HepG2 (cell line): ENCODE measurements around the gene SPTB. TPM values are rescaled to one million over a fixed set of nuclear protein-coding genes. Genes with fewer than 3 reads are reported as not detected.

Experiments
- AGO2 ChIP-seq: fragments of 200-400 bp; formaldehyde crosslinking; optimal IDR thresholded peaks from 2 replicates; pipeline ENCODE3; 2017; ENCODE audit warnings: mild to moderate bottlenecking, low read depth, low read length, moderate library complexity
- FOXC1 ChIP-seq: sonication (generic); formaldehyde crosslinking; IDR thresholded peaks from 2 replicates; pipeline ENCODE4 v1.8.0; 2022; ENCODE audit warnings: mild to moderate bottlenecking, missing genetic modification reagents, borderline replicate concordance
- HDAC1 ChIP-seq: sonication (generic); formaldehyde crosslinking; IDR thresholded peaks from 2 replicates; pipeline ENCODE4 v1.5.1; 2020; ENCODE audit warnings: mild to moderate bottlenecking, missing genetic modification reagents
- HES4 ChIP-seq: sonication (generic); formaldehyde crosslinking; IDR thresholded peaks from 2 replicates; pipeline ENCODE4 v1.9.0; 2021; ENCODE audit warnings: mild to moderate bottlenecking, missing genetic modification reagents, borderline replicate concordance
- ISL2 ChIP-seq: sonication (generic); formaldehyde crosslinking; IDR thresholded peaks from 2 replicates; pipeline ENCODE4 v1.5.0; 2020; ENCODE audit warnings: missing genetic modification reagents
- KDM5B ChIP-seq: sonication (generic); formaldehyde crosslinking; IDR thresholded peaks from 2 replicates; pipeline ENCODE4 v1.4.0; 2020; ENCODE audit warnings: missing genetic modification reagents, mild to moderate bottlenecking, borderline replicate concordance
- MAX ChIP-seq: IDR thresholded peaks from 2 replicates; pipeline ENCODE4 v1.6.1; 2012; ENCODE audit warnings: inconsistent platforms
- MXD4 ChIP-seq: IDR thresholded peaks from 2 replicates; pipeline ENCODE4 v1.6.1; 2016; ENCODE audit warnings: mild to moderate bottlenecking, missing biosample characterization, missing genetic modification reagents
- NR2F2 ChIP-seq: IDR thresholded peaks from 2 replicates; pipeline ENCODE4 v1.6.1; 2012; ENCODE audit warnings: low read depth, inconsistent platforms, borderline replicate concordance
- RAD21 ChIP-seq: fragments of 450-650 bp; formaldehyde crosslinking; IDR thresholded peaks from 2 replicates; pipeline ENCODE4 v1.5.0; 2020; ENCODE audit warnings: mild to moderate bottlenecking
- REPIN1 ChIP-seq: sonication (generic); formaldehyde crosslinking; IDR thresholded peaks from 2 replicates; pipeline ENCODE4 v1.8.0; 2022; ENCODE audit warnings: missing genetic modification reagents, low read depth, mild to moderate bottlenecking, borderline replicate concordance
- RFXAP ChIP-seq: sonication (generic); formaldehyde crosslinking; IDR thresholded peaks from 2 replicates; pipeline ENCODE4 v1.4.0; 2020; ENCODE audit warnings: missing genetic modification reagents, borderline replicate concordance
- SPEN ChIP-seq: sonication (generic); formaldehyde crosslinking; IDR thresholded peaks from 2 replicates; pipeline ENCODE4 v1.5.1; 2020; ENCODE audit warnings: low read depth, mild to moderate bottlenecking, missing genetic modification reagents
- TEAD2 ChIP-seq: sonication (generic); formaldehyde crosslinking; IDR thresholded peaks from 2 replicates; pipeline ENCODE4 v1.9.0; 2021; ENCODE audit warnings: missing genetic modification reagents
- ZFP62 ChIP-seq: sonication (generic); formaldehyde crosslinking; IDR thresholded peaks from 2 replicates; pipeline ENCODE4 v1.4.0; 2020; ENCODE audit warnings: missing genetic modification reagents
- ZFX ChIP-seq: sonication (generic); formaldehyde crosslinking; IDR thresholded peaks from 2 replicates; pipeline ENCODE4 v1.4.0; 2020; ENCODE audit warnings: mild to moderate bottlenecking, low read depth, missing genetic modification reagents, moderate library complexity
- ZNF318 ChIP-seq: sonication (generic); formaldehyde crosslinking; IDR thresholded peaks from 2 replicates; pipeline ENCODE4 v1.4.0; 2020; ENCODE audit warnings: mild to moderate bottlenecking, missing genetic modification reagents
- ZNF33B ChIP-seq: sonication (generic); formaldehyde crosslinking; IDR thresholded peaks from 2 replicates; pipeline ENCODE4 v1.5.1; 2020; ENCODE audit warnings: mild to moderate bottlenecking, missing genetic modification reagents
- ZNF558 ChIP-seq: sonication (generic); formaldehyde crosslinking; IDR thresholded peaks from 2 replicates; pipeline ENCODE4 v1.9.0; 2022; ENCODE audit warnings: mild to moderate bottlenecking, missing genetic modification reagents, borderline replicate concordance
- ZNF572 ChIP-seq: sonication (generic); formaldehyde crosslinking; IDR thresholded peaks from 2 replicates; pipeline ENCODE4 v1.5.1; 2020; ENCODE audit warnings: mild to moderate bottlenecking, missing genetic modification reagents
- ZNF629 ChIP-seq: sonication (generic); formaldehyde crosslinking; conservative IDR thresholded peaks from 2 replicates; pipeline ENCODE4 v1.5.0; 2020; ENCODE audit warnings: missing genetic modification reagents
- ZNF777 ChIP-seq: sonication (generic); formaldehyde crosslinking; IDR thresholded peaks from 2 replicates; pipeline ENCODE4 v1.4.0; 2020; ENCODE audit warnings: missing genetic modification reagents
- ZNF839 ChIP-seq: sonication (generic); formaldehyde crosslinking; IDR thresholded peaks from 2 replicates; pipeline ENCODE4 v1.4.0; 2020; ENCODE audit warnings: missing genetic modification reagents, mild to moderate bottlenecking, borderline replicate concordance
- polyA plus RNA-seq, 8 experiments: library from polyadenylated mRNA; depleted of rRNA in 3 of 8; stranded (reverse) in 7 of 8; unstranded in 1 of 8; fragments of >200 nt; fragmentation: Illumina TruSeq in 4 of 8; extraction: Trizol in 4 of 8; gene quantifications; 2 replicates each; pipeline versions ENCODE4 v1.2.1 to v1.2.3, GENCODE V29; 2011 to 2016; ENCODE audit warnings: low read depth in 4 of 8, missing spikeins in 1 of 8, mixed read lengths in 1 of 8; ENCODE audit not compliant: insufficient read depth in 1 of 8
- total RNA-seq, 5 experiments: library from RNA; depleted of rRNA; stranded (reverse); fragments of >200 nt; fragmentation: Illumina TruSeq; extraction: Trizol; gene quantifications; 2 replicates each; pipeline ENCODE4 v1.2.3, GENCODE V29; 2016; ENCODE audit warnings: low read depth in 1 of 5

SPTB gene
- total and polyA plus RNA-seq, 2 of the 13 experiments (the other 11 are each of a cell fraction or from before 2014, with no cell fraction given), result 0.01 to 0.02 TPM

GRCh38 chr14:64706593-64707193, 173.0 kb downstream of the SPTB start (continued):
- TF ChIP-seq KDM5B (peak; percentile 39; the same call in 1 of the 2 replicates), HES4 (CRISPR knock-in tag) (no peak), HDAC1 (peak; percentile 57; the same call in 1 of the 2 replicates), ZNF572 (CRISPR knock-in tag) (no peak), TEAD2 (CRISPR knock-in tag) (no peak), ZFX (peak; percentile 54), MAX (peak; percentile 39), ZNF777 (CRISPR knock-in tag) (peak; percentile 37; the same call in 1 of the 2 replicates), AGO2 (no peak), ISL2 (CRISPR knock-in tag) (peak; percentile 63; the same call in 1 of the 2 replicates), ZFP62 (CRISPR knock-in tag) (no peak), REPIN1 (CRISPR knock-in tag) (no peak), ZNF629 (CRISPR knock-in tag) (no peak), ZNF558 (CRISPR knock-in tag) (no peak), NR2F2 (peak; percentile 89), ZNF33B (no peak), SPEN (CRISPR knock-in tag) (no peak; the same call in 1 of the 2 replicates), RFXAP (CRISPR knock-in tag) (peak; percentile 58; the same call in 1 of the 2 replicates), MXD4 (CRISPR knock-in tag) (0 out of 2 replicates have a peak, but pooled peaks have one; percentile 45), ZNF839 (CRISPR knock-in tag) (no peak), RAD21 (CRISPR knock-in tag) (0 out of 2 replicates have a peak, but pooled peaks have one; percentile 8), ZNF318 (CRISPR knock-in tag) (no peak), FOXC1 (CRISPR knock-in tag) (no peak)
